PFSK-1 (cell line): Measurements from ENCODE around the gene KLK10.

ENCODE experiments used
- FOXP2 ChIP-seq: optimal IDR thresholded peaks from 2 replicates; pipeline ENCODE3; 2011; ENCODE audit warnings: borderline replicate concordance, control low read depth, inconsistent platforms; ENCODE audit not compliant: insufficient read depth; ENCODE audit errors: extremely low read length, extremely low read depth
- POLR2AphosphoS5 ChIP-seq: IDR thresholded peaks from 2 replicates; pipeline ENCODE4 v1.6.1; 2012; ENCODE audit warnings: low read depth, mild to moderate bottlenecking, control low read depth, low read length, moderate library complexity
- TAF1 ChIP-seq: IDR thresholded peaks from 2 replicates; pipeline ENCODE4 v1.6.1; 2012; ENCODE audit warnings: low read length, control low read depth, borderline replicate concordance; ENCODE audit not compliant: insufficient read depth
- TF ChIP-seq, protein P1 (sequence below), 2 experiments: IDR thresholded peaks; 2 replicates each; pipeline versions ENCODE4 v1.6.1 to v1.8.0; 2011 to 2012; ENCODE audit warnings: low read depth in 2 of 2, low read length in 2 of 2, control low read depth in 1 of 2, inconsistent platforms in 1 of 2, mild to moderate bottlenecking in 1 of 2, moderate library complexity in 1 of 2; ENCODE audit not compliant: insufficient read depth in 1 of 2

DNA sequence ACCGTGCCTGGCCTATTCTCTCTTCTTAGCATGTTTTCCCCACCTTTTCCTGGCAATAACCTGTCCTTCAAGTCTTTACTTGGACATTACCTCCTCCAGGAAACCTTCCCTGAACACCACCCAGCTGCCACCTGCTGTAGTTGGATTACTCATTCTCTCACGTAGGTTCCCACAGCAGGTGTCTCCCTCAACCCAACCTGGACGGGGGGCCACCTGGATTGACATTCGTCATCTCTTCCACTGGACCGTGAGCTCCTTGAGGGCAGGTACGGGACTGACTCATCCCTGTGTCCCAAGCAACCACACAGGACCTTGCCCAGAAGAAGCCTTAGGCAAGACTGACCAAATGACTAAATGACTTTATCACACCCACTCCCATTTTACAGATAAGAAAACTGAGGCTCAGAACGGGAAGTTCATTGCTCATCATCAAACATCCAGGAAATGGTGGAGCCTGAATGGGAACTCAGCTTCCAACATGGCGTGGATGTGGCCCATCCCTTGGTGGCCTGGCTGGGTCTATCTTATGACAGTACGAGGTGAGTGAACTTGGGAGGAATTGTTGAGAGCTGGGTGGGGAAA is 46.6 kb downstream of the KLK10 start:
- TF ChIP-seq POLR2AphosphoS5 (no peak), TAF1 (no peak), FOXP2 (no peak)
- TF ChIP-seq, protein P1, sequence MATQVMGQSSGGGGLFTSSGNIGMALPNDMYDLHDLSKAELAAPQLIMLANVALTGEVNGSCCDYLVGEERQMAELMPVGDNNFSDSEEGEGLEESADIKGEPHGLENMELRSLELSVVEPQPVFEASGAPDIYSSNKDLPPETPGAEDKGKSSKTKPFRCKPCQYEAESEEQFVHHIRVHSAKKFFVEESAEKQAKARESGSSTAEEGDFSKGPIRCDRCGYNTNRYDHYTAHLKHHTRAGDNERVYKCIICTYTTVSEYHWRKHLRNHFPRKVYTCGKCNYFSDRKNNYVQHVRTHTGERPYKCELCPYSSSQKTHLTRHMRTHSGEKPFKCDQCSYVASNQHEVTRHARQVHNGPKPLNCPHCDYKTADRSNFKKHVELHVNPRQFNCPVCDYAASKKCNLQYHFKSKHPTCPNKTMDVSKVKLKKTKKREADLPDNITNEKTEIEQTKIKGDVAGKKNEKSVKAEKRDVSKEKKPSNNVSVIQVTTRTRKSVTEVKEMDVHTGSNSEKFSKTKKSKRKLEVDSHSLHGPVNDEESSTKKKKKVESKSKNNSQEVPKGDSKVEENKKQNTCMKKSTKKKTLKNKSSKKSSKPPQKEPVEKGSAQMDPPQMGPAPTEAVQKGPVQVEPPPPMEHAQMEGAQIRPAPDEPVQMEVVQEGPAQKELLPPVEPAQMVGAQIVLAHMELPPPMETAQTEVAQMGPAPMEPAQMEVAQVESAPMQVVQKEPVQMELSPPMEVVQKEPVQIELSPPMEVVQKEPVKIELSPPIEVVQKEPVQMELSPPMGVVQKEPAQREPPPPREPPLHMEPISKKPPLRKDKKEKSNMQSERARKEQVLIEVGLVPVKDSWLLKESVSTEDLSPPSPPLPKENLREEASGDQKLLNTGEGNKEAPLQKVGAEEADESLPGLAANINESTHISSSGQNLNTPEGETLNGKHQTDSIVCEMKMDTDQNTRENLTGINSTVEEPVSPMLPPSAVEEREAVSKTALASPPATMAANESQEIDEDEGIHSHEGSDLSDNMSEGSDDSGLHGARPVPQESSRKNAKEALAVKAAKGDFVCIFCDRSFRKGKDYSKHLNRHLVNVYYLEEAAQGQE (IDR thresholded peaks at IDR 0.05; ENCODE audit: insufficient read depth in 1 of 2, low read depth in 2 of 2, low read length in 2 of 2): no peak
